Mesodermal cell (in vitro differentiated cells): ENCODE measurements around the gene AURKB.
A peak's percentile ranks its signal among the peaks of the same experiment; 100 is the strongest.

Source experiments
- H3K27ac ChIP-seq: 2 replicates; pipeline ENCODE4 v1.7.0; 2013; ENCODE audit warnings: mild to moderate bottlenecking, low read depth, low read length, moderate library complexity; ENCODE audit not compliant: severe bottlenecking
- H3K36me3 ChIP-seq: 2 replicates; pipeline ENCODE4 v1.7.1; 2013; ENCODE audit warnings: mild to moderate bottlenecking, low read length, moderate library complexity; ENCODE audit not compliant: control insufficient read depth, insufficient read depth
- H3K4me1 ChIP-seq: one replicate; pipeline ENCODE4 v1.7.1; 2013; ENCODE audit warnings: mild to moderate bottlenecking, low read length; ENCODE audit not compliant: insufficient read depth, control insufficient read depth, poor library complexity, severe bottlenecking
- H3K4me3 ChIP-seq: 2 replicates; pipeline ENCODE4 v1.7.0; 2013; ENCODE audit warnings: low read length, control low read depth, mild to moderate bottlenecking; ENCODE audit not compliant: insufficient read depth, poor library complexity, severe bottlenecking; ENCODE audit errors: extremely low read depth
- H3K9me3 ChIP-seq: 2 replicates; pipeline ENCODE4 v1.7.1; 2013; ENCODE audit warnings: mild to moderate bottlenecking, low read length, moderate library complexity; ENCODE audit not compliant: control insufficient read depth
- WGBS, 2 experiments: methylation state at CpG; one replicate each; pipeline ENCODE4 v1.1.5; 2013; ENCODE audit warnings: missing lambda C conversion rate in 2 of 2; ENCODE audit not compliant: insufficient coverage in 2 of 2; 5-methylcytosine and 5-hydroxymethylcytosine counted together

AURKB gene

GRCh38 chr17:8206536-8206935 lies 3.8 kb downstream of the AURKB start:
- H3K9me3 ChIP-seq, result no peaks in the 10 kb centered on the region
- WGBS, 2 experiments, result 97% methylated on average over 7 to 10 of the region's 12 CpGs
- H3K27ac ChIP-seq, result no peak overlapping the region
- peaks cover 57% of the 10 kb centered on the region for H3K36me3 ChIP-seq
- H3K4me3 ChIP-seq, result no peak overlapping the region
- H3K4me1 ChIP-seq, result peaks cover 4% of the 10 kb centered on the region

GRCh38 chr17:8204761-8205555 lies 5.4 kb downstream of the AURKB start:
- WGBS, 2 experiments, result 84 to 91% methylated on average over 12 to 14 of the region's 19 CpGs
- H3K36me3 ChIP-seq, result peaks cover 64% of the 10 kb centered on the region
- H3K4me3 ChIP-seq, result no peak overlapping the region
- no peak overlapping the region for H3K27ac ChIP-seq
- no peaks in the 10 kb centered on the region for H3K9me3 ChIP-seq
- peaks cover 4% of the 10 kb centered on the region for H3K4me1 ChIP-seq

GRCh38 chr17:8192070-8192815 lies 18.1 kb downstream of the AURKB start:
- Histone ChIP-seq H3K4me3 (peak overlapping the region; percentile 10), H3K9me3 (no peaks in the 10 kb centered on the region), H3K36me3 (no peaks in the 10 kb centered on the region), H3K27ac (peak overlapping the region; percentile 78), H3K4me1 (peaks cover 17% of the 10 kb centered on the region)
- WGBS, 2 experiments, result 36 to 41% methylated on average over 8 to 10 of the region's 12 CpGs

GRCh38 chr17:8190506-8190905 lies 19.9 kb downstream of the AURKB start:
- no peaks in the 10 kb centered on the region for H3K36me3 ChIP-seq
- peaks cover 17% of the 10 kb centered on the region for H3K4me1 ChIP-seq
- no peak overlapping the region for H3K4me3 ChIP-seq
- H3K9me3 ChIP-seq, result no peaks in the 10 kb centered on the region
- 42 to 69% methylated on average over 3 to 5 of the region's 6 CpGs for WGBS, 2 experiments
- no peak overlapping the region for H3K27ac ChIP-seq

GRCh38 chr17:8189711-8190477 lies 20.5 kb downstream of the AURKB start, which contains the start of gene BORCS6:
TSS of gene BORCS6 (minus strand) at chr17:8190180. CDS start at chr17:8190140, 40 bp downstream.
- 0% methylated on average over 59 to 70 of the region's 70 CpGs for WGBS, 2 experiments
- Histone ChIP-seq H3K4me1 (peaks cover 17% of the 10 kb centered on the region), H3K9me3 (no peaks in the 10 kb centered on the region), H3K36me3 (no peaks in the 10 kb centered on the region), H3K4me3 (peak within 1 kb of the TSS; percentile 85), H3K27ac (peak within 1 kb of the TSS; percentile 62)

- 12 to 17% methylated on average over 44 to 46 of the region's 67 CpGs for WGBS, 2 experiments
- no peaks in the 10 kb centered on the region for H3K9me3 ChIP-seq
Observed at GRCh38 chr17:8189041-8189710, 21.2 kb downstream of the AURKB start.

GRCh38 chr17:8188263-8188839 lies 22.0 kb downstream of the AURKB start:
- Histone ChIP-seq H3K4me1 (peaks cover 21% of the 10 kb centered on the region), H3K27ac (peak overlapping the region; percentile 65), H3K9me3 (no peaks in the 10 kb centered on the region), H3K4me3 (peak overlapping the region; percentile 85), H3K36me3 (no peaks in the 10 kb centered on the region)
- WGBS, 2 experiments, result 58 to 61% methylated on average over 5 to 7 of the region's 12 CpGs

More at GRCh38 chr17:8189041-8189710, 21.2 kb downstream of the AURKB start:
- Histone ChIP-seq H3K36me3 (no peaks in the 10 kb centered on the region), H3K27ac (no peak overlapping the region), H3K4me3 (peak overlapping the region; percentile 85), H3K4me1 (peaks cover 17% of the 10 kb centered on the region)

- Histone ChIP-seq H3K36me3 (no peaks in the 10 kb centered on the region), H3K27ac (peak overlapping the region; percentile 88), H3K4me1 (peaks cover 18% of the 10 kb centered on the region), H3K4me3 (peak overlapping the region; percentile 85), H3K9me3 (no peaks in the 10 kb centered on the region)
- 3 to 5% methylated on average over 19 to 21 of the region's 25 CpGs for WGBS, 2 experiments
Observed at GRCh38 chr17:8187517-8188262, 22.7 kb downstream of the AURKB start.

GRCh38 chr17:8186787-8187516 lies 23.4 kb downstream of the AURKB start:
- H3K4me1 ChIP-seq, result peaks cover 17% of the 10 kb centered on the region
- no peaks in the 10 kb centered on the region for H3K9me3 ChIP-seq
- WGBS, 2 experiments, result 0 to 1% methylated on average over 26 to 31 of the region's 32 CpGs
- no peaks in the 10 kb centered on the region for H3K36me3 ChIP-seq
- H3K4me3 ChIP-seq, result peak overlapping the region; percentile 85
- H3K27ac ChIP-seq, result peak overlapping the region; percentile 88
